Suppressor macrophage treated with lipopolysaccharide for 1 hour (primary cell): Measurements from ENCODE around the gene RSPH10B2.
"Not testable (repeated sequence)": the region's sequence is repeated elsewhere in the genome, so short reads cannot be mapped to it uniquely, and the experiment has no call there.

Source experiments
- DNase-seq, 3 donors: peaks; one replicate each; pipeline ENCODE4 v3.0.0-alpha.2; 2020 to 2022

Gene RSPH10B2

DNA sequence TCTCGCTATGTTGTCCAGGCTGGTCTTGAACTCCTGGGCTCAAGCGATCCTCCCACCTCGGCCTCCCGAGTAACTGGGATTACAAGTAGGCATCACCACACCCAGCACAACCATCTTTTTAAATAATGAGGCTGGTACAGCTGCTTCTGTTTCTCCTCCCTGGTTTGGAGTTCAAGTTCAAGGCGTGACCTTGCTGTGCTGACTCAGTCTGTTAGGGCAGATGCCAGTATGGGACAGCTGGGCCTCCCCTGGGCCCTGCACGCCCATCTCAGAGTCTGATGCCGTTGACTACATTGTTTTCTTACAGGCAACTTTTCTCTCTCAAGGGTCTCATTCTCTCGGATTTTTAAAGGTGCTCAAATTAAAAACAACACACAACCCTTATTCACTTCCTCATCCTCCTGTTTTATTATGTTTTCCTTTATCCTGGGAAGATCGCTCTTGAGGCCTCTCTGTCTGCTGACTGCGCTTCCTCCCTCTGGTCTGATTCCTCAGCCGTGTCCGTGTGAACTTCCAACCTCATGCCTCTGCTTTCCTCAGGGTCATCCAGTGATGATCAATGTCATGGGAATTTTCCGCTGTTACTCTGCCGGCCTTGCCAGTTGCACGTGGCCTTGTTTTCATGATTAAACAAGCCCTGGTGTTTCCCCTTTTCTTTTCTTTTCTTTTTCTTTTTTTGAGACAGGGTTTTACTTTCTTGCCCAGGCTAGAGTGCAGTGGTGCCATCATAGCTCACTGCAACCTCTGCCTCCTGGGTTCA lies 38.4 kb downstream of the RSPH10B2 start:
- not testable (repeated sequence) for DNase-seq

DNA sequence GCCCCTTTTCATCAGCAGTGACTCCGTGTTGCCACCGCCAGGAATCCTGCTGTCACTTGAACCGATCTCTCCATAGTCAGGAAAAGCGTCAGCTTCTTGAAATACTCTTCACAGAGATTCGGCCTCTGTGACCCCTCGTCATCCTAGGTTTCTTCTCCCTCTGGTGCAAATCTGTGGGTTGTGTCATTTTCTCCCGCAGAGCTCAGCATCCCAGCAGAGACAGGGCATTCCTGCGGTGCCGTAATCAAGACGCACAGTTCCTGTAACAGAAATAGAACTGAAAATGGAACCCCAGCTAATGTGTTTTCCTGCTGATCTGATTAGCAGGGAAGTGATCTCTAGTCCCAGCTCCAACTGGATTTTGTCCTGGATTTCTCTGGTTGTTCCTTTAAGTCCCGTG lies 40.4 kb downstream of the RSPH10B2 start:
- not testable (repeated sequence) for DNase-seq

DNA sequence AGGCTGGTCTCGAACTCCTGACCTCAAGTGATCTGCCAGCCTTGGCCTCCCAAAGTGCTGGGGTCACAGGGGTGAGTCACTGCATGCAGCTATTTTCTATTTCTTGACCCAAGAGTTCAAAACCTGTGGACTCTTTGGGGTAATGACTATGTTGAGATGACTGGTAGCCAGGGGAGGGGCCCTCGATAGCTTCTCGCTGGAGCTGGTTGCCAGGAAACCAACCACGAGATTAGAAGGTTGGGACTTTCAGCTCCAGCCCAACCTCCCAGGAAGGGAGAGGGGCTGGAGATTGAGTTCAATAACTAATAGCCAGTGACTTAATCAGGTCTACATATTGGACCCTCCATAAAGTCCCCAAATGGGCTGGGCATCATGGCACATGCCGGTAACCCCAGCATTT lies 43.3 kb downstream of the RSPH10B2 start:
- not testable (repeated sequence) for DNase-seq

DNA sequence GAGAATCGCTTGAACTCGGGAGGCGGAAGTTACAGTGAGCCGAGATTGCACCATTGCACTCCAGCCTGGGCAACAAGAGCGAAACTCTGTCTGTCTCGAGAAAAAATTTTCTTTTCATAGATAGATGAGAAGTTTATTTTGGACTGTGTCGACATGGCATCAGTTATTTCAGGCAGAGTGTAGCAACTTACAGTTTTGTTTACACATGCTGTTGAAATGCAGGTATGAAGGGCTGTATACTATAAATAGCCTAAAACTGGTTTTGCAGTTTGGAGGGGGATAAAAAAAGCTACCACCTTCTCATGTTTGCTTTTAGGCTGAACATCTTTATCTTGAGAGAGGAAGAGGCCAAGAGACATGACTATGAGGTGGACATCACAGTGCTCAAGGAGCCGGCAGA lies 44.1 kb downstream of the RSPH10B2 start:
- not testable (repeated sequence) for DNase-seq

DNA sequence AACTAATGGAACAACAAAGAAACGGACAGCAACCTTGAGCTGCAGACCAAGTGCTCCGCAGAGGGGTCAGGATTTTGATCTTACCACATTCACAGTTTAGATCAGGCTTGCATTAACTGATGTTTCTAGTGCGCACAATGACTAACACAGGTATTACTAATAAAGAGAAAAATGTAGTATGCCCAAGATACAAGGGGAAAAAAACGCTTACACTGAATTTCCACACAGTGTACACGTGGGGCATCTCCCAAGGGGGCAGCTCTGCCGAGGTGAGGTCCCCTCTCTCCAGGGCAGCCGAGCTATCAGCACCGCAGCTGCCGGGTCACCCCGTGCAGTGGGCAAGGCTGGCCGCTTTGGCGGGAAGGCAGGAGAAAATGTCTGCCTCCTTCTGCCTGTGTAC lies 46.0 kb downstream of the RSPH10B2 start:
- DNase-seq: not testable (repeated sequence)

DNA sequence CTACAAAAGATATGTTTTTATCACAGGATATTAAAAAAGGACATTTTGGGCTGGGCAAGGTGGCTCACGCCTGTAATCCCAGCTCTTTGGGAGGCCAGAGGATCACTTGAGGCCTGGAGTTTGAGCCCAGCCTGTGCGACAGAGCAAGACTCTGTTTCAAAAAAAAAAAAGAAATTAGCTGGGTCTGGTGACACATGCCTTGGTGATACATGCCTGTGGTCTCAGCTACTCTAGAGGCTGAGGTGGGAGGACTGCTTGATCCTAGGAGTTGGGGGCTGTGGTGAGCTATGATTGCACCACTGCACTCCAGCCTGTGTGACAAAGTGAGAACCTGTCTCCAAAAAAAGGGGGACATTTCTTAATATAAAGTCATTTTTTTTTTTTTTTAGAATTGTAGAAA lies 46.4 kb downstream of the RSPH10B2 start:
- not testable (repeated sequence) for DNase-seq

DNA sequence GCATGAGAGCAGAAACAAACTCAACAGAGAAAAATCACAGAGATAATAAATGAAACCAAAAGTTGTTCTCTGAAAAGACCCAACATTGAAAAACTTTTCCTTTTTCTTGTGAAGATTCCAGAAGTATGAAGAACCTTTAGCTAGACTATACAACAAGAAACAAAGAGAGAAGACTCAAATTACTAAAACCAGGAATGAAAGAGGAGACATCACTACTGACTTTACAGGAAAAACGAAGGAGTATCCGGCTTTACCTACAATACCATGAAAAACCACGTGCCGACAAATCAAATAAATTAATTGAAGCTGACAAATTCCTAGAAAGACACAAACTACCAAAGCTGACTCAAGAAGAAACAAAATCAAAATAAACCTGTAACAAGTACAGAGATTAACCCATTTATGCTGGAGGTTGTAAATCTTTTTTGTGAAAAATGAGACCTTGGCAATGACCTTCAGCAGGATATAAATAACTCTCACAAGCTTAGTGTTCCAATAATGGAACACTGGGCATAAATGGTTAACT lies 53.6 kb downstream of the RSPH10B2 start:
- DNase-seq: not testable (repeated sequence)

DNA sequence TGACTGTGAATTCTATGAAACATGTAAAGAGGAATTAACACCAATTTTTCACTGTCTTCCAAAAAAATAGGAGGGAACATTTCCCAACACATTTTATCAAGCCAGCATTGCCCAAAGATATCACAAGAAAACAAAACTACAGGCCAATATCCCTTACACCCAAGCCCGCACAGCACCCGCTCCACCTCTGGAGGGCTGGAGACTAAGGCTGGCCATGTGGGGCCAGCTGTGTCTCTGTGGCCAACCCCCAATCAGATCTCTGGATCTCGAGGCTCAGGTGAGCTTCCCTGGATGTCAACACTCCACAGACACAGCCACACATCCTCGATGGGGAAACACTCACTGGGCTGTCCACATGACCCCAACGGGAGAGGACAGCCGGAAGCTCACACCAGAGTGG lies 54.1 kb downstream of the RSPH10B2 start:
- not testable (repeated sequence) for DNase-seq

DNA sequence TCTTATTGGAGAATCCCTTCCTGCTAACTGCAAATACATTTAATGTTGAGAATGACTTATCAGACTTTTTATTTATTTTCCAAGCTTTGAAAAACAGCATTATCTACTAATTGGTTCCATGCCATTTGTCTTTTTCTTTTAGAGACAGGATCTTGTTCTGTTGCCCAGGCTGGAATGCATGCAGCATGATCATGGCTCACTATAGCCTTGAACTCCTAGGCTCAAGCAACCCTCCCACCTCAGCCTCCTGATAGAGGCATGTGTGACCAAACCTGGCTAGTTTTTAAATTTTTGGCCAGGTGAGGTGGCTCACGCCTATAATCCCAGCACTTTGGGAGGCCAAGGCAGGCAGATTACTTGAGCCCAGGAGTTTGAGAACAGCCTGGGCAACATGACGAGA lies 59.1 kb downstream of the RSPH10B2 start:
- DNase-seq: not testable (repeated sequence)

DNA sequence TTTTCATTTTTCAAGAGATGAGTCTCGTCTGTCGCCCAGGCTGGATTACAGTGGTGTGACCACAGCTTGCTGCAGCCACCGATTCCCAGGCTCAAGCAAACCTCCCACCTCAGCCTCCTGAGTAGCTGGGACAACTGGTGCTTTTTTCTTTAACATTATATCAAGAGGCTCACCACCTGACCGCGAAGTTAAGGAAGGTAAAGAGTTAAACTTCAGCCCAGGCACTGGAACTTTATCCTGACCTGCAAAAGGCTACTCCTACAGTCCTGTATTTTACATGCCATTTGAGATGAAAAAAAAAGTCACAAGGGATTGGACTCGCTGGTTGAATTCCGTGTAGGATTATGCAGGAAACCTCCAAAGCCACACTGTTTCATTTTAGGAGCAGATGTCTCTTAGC lies 61.6 kb downstream of the RSPH10B2 start:
- DNase-seq: not testable (repeated sequence)

DNA sequence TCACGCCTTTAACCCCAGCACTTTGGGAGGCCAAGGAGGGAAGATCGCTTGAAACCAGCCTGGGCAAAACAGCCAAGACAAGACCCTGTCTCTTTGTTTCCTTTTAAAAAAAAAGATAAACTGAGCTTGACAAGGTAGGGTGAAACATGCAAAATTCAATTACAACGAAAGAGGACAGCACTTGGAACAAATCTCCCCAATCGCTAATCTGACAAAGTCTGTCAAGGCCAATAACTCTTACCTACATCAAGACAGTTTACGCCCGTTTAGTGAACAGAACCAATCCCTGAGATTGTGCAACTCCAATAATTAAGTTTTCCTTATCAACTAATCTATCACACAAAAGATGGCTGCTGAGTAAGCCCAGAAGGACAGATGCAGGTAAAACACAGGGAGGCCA lies 67.7 kb downstream of the RSPH10B2 start:
- not testable (repeated sequence) for DNase-seq

DNA sequence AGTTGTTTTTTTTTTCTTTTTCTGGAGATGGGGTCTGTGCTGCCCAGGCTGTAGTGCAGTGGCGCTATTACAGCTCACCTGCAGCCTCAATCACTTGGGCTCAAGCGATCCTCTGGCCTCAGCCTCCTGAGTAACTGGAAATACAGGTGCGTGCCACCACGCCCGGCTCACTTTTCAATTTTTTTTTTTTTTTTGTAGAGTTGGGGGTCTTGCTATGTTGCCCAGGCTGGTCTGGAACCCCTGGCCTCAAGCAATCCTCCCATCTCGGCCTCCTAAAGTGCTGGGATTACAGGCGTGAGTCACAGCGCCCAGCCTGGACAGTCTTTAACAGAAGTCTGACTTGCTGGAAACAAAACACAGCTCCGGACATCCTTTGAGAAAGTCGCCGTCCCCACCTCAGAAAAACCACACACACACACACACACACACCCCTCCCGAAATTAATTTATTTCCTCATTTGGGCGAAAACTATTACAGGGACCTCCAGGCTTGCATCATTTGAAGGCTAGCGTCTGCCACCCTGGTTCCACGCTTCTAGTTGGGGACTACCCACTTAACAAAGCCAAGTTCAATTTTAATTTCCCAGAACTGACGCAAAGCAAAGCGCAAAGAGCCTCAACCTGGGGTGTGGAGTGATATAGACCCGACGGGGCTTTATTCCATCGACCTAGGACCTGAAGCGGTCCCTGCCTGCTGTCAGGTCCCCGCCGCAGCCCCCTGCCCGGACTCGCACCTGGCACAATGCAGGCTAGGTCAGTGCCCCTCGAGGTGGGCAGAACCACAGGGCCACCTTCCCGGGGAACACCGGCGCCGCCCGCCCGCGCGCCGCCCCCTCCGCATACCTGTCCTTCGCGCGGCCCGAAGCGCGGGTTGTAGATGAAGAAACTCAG lies 71.6 kb downstream of the RSPH10B2 start:
- not testable (repeated sequence) for DNase-seq

DNA sequence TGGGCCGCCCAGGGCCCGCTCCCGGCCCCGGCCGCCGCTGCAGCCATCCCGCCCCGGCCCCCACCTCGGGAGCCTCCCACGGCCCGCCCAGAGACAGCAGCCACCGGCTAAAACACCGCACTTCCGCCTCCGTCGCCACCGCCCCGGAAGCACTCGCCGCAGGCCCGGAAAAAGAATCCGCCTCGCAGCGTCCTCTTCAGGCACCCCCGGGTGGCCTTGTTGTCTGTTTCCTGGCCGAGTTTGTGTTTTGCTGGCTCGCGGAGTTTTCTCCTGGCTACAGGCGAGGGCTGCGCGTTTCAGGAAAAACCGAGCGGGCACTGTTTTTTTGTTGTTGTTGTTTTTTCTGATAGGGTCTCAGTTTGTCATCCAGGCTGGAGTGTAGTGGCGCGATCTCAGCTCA lies 72.2 kb downstream of the RSPH10B2 start, which contains the start of gene CCZ1B:
Gene CCZ1B (minus strand): TSS at position 125 of the 400 bp plus-strand sequence. CDS start 78 bp downstream, at position 47.
- peak; percentile 73 to 91 (median 90) for DNase-seq

DNA sequence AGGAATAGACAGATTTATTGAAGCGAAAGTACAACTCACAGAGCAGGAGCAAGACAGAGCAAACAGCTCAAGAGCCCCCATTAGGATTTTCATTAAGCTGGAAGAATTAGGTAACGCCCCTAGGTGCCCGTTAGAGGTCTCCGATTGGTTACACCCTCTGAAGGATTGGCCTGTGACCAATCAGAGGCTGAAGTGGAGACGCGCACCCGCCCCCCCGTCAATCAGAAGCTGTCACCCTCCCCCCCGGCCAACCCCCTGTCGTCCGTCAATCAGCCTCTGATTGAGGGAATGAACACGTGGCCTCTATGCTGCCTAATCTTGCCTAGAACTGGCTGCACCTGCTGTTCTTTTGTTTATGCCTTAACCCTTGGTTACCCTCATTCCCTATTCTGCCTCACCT lies 73.3 kb downstream of the RSPH10B2 start:
- not testable (repeated sequence) for DNase-seq

DNA sequence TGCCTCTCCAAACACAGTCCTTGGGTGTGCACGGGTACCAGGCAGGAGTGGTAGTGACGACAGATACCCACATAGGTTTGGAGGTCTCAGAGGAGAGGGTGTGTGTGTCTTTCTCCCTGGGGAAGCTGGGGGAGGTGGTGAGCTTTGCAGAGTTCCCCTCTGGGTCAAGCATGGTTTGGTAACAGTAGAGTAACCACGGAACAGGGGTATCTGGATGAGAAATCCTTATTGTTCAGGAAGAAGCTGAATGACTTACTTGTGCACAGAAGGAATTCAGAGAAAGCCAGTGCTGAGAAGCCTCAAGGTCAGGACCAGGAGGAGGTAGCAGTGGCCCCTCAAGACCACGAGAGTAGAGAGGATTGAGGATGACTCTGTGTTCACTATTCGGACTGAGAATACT lies 75.7 kb downstream of the RSPH10B2 start:
- not testable (repeated sequence) for DNase-seq

DNA sequence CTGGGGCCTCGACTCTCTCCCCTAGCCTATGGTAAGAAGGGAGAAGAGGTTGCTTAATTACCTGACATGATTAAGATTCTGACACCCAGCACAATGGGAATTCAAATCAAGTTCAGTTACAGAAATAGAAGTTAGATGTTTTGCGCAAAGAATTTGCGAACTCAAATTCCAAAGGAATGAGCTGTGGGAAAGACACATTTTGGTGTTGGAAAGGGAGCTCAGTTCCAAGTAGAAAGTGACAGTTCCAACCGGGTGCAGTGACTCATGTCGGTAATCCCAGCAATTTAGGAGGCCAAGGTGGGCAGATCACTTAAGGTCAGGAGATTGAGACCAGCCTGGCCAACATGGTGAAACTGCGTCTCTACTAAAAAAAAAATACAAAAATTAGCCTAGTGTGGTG lies 76.1 kb downstream of the RSPH10B2 start:
- DNase-seq: not testable (repeated sequence)

DNA sequence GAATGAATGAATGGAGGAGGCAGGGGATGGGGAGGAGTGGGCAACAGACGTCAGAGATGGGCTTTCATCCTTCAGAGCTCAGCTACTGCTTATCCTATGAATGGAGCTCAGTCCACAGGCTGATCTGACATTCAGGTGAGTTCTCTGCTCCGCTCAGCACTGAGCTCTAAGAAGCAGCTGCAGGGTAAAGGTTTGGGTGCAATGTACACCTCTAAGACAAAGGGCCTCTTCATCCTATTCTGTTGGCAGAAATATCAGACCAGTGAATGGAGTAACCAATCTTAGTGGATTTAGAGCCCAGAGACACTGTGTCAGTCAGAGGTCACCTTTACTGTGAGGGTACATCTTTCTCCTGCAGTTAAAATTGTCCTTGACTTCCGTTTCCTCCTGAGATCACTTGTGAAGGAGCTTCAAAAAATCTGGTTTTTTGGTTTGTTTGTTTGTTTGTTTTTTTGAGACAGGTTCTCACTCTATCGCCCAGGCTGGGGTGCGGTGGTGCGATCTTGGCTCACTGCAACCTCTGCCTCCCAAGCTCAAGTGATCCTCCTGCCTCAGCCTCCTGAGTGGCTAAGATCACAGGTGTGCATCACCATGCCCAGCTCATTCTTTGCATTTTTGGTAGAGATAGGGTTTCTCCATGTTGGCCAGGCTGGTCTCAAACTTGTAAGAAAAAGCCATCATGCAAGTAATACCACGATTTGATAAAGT lies 77.3 kb downstream of the RSPH10B2 start:
- DNase-seq: no peak

DNA sequence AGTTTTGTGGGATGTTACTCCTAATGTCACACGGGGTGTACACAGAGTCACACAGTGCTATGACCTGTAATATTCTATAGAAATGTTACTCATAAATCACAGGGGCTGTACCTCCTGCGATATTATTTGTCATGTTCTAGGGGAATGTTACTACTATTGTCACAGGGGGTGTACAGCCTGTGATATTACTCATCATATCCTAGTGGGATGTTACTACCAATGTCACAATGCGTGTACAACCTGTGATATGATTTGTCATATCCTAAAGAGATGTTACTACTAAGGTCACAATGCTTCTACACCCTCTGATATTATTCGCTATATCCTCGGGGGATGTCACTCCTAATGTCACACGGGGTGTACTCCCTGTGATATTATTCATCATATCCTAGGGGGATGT lies 79.7 kb downstream of the RSPH10B2 start:
- DNase-seq: no peak

DNA sequence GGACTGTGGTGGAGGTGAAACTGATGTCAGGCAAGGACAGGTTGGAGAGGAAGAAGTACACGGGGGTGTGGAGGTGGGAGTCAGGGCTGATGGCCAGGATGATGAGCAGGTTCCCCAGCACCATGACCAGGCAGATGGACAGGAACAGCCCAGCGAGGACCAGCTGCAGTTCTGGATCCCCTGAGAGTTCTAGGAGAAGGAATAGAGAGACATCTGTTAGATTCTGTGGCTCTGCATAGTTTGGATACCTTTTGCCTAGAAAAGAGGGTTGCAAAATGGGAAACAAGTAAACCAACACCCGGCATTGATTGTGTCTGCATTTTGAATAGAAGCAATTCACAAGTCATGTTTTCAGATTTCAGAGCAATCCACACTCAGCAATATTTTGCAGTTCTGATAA lies 81.6 kb downstream of the RSPH10B2 start:
- DNase-seq: not testable (repeated sequence)

DNA sequence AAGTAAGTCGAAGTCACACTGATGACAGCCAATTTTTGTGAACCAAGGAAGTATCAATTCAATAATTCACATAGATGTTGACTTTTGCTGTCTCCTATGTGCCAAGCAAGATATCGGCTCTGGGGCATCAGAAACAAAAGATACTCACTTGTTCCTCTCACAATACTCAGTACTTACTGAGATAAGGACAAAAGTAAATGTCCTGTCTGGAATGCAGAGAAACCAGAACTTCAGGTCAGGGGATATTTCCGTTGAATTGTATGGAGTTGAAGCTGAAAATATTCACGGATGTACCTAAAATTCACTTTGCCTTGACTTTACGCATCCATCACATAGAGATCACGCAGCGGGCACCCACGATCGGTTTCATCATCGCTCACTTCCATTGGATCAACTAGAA lies 83.2 kb downstream of the RSPH10B2 start:
- not testable (repeated sequence) for DNase-seq

DNA sequence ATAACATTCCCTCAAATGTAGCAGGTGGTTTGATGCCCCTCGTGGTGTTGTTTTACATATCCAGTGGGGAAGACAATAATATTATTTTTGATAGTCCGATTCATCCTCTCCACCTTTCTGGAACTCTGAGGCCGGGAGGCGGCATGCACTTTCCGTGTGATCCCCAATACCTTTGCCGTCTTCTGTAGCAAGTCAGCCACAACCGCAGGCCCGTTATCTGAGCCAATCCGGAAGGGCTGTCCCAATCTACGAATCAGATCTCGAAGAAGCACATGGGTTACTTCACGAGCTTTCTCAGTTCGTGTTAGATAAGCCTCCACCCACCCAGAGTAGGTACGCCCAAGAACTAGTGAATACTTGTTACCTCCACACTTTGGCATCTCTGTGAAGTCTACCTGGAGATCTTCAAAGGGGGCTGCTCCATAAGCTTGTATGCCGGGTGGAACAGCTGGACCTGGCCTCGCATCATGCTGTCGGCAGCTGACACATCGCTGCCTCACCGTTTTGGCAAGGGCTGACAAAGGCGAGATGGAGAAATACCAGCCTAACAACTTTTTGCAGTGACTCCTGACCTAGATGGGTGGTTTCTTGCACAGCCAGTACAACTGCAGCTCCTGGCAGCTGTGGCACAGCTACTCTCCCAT lies 88.5 kb downstream of the RSPH10B2 start:
- not testable (repeated sequence) for DNase-seq

DNA sequence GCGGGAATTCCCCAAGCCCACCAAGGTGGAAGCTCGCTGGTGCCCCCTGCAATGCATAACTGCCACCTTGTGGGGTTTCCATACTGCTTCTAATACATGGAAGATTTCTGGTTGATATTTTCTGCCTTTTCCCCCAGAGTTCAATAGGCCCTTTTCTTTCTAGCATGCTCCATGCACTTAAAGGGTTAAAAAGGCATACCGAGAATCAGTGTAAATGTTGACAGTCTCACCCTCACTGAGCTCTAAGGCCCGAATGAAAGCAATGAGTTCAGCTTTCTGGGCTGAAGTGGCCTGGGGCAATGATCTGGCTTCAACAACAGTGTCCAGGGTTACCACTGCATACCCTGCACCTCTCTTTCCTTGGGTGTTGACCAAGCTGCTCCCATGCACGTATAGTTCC lies 89.2 kb downstream of the RSPH10B2 start:
- not testable (repeated sequence) for DNase-seq
